Fibroblast of lung (primary cell): ENCODE measurements around the gene ATP11A.

Experiments
- CTCF ChIP-seq, 2 donors: IDR thresholded peaks in 1 of 2; conservative IDR thresholded peaks in 1 of 2; 1 replicate in 1 of 2; 2 replicates in 1 of 2; pipeline ENCODE4 v1.5.1; 2011 to 2012; ENCODE audit warnings: low read length in 2 of 2, control low read depth in 1 of 2, inconsistent platforms in 1 of 2, low read depth in 1 of 2, mild to moderate bottlenecking in 1 of 2
- EZH2 ChIP-seq: IDR thresholded peaks from 2 replicates; pipeline ENCODE4 v1.5.1; 2012; ENCODE audit warnings: low read length, control low read depth, mild to moderate bottlenecking; ENCODE audit errors: missing control alignments

- TF ChIP-seq CTCF (conservative IDR thresholded peaks at IDR 0.05 in 1 of 2, IDR thresholded peaks at IDR 0.05 in 1 of 2; ENCODE audit: low read depth in 1 of 2, low read length in 2 of 2) (no peak), EZH2 (no peak)
These were observed 143.9 kb downstream of the ATP11A start for GRCh38 chr13:112833551-112834257.
